HL-60/S4 treated with retinoic acid at 250 ng/mL for 4 days and 3 days (cell line): ENCODE measurements around the gene CPA5.

Experiments used
- in situ Hi-C: fragments of 300-500 bp; cut with MboI; formaldehyde crosslinking; loops from 2 replicates; pipeline ENCODE4 v1.7.0; 2022; ENCODE audit warnings: low sequenced_read_pairs

The CPA5 gene

DNA sequence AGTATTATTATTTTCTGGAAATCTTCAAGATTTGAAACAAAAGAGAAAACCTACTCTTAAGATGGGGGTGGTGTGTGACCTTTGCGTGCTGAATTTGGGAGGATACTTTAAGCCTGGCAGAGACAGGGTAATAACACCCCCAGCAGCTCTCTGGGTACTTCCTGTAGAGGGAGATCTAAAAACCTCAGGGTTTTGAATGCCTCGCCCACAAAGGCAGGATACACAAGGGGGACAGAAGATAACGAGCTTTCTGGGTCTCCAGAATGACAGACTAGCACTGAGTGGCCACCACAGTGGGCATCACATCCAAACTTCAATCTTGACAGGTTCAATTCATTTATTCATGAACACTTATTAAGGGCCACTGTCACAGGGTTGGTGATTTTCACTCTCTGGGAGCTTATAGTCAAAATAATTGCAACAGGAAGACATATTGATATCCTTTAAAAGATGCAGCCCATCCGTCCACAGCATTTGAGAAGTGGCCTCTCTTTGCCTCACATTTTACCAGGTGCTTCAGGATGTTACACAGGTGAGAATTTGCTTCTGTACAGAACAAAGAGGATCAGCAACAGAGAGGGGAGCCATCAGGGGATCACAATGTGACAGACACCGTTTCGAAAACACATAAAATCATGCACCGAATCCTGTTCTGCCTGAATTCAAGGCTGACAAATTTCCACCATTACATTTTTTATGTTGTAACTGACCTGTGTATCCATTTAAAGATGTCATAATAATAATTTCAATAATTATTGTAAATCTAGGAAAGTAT lies 50.0 kb downstream of the CPA5 start:
- in situ Hi-C loops, result no loop called here

DNA sequence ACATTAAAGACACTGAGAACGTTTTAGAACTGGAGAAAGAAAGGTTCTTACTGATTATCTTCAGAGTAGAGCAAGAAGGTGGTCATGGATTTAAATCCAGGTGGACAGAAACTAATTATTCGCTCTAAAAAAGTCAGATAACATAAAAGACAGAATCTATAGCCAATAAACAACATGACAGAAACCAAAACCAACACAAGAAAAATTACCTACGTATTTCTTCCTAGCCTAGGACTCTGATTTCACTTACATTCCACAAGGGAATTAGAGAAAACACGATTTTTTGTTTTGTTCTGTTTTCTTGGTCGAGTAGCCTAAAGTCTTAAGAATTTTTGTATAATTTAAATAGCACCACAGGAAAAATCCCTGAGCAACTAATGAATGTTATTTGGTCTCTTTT lies 50.8 kb downstream of the CPA5 start:
- in situ Hi-C loops, result no loop called here

DNA sequence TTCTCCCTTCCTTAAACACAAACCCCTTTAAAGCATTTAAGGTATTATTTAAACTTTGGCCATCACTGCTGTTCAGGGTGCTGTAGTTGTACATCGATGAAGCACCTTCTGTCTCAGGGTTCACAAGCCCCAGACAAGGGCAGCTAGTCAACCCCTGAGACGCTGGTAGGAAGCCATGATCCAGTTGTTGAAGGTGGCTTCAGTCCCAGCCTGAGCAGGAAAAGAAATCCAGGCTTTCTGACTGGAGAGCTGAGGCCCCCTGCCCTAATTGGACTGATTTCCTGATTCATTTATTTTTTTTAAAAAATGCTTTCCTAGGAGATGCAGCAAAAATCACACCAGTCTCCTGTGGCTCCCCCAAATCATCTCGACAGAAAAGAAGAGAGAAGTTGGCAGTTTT lies 51.5 kb downstream of the CPA5 start:
- in situ Hi-C loops, result no loop called here

DNA sequence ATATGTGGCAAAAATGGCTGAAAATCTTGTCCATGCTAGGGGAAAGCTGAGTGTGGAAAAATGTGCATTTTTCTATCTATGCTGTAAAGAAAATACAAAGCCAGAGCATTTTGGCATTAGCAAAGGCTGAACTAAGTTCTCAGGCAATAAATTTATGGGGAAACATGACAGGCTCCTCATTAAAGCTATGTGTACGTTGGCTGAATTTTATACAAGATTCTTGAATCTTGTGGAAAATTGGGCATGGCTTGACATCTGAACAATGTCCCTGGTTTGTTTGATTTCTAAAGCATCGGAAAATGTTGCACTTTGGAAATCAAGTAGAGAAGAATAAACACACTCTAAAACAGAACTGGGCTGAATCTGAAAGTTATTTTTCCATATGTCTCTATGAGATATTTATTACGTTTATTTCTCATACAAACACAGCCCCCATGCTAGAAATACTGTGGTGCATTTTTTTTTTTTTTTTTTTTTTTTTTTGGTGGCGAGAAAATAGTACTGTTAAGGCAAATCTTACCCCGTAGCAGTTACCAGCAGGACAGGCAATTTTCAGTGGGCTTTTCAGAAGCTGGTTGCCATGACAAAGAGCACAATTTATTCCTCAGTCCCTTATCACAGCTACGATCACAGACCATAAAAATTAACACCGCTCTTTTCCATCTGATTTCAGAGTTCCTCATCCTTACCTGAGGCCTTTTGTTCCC lies 52.6 kb downstream of the CPA5 start:
- in situ Hi-C loops, result no loop called here

DNA sequence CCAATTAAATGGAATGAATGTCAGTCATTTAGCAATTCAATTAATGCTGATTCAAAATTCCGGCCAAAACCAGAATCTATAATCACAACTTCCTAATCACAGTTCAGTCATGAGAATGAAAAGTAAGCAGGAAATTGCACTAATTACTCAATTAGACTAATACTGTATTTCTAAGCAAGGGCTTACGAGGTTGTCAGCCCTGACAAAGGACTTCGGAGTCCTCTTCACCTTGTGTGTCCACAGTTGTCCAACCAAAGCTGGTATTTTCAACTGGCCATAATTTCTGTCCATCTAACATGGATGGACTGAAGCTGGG lies 53.1 kb downstream of the CPA5 start:
- in situ Hi-C loops, result no loop called here

DNA sequence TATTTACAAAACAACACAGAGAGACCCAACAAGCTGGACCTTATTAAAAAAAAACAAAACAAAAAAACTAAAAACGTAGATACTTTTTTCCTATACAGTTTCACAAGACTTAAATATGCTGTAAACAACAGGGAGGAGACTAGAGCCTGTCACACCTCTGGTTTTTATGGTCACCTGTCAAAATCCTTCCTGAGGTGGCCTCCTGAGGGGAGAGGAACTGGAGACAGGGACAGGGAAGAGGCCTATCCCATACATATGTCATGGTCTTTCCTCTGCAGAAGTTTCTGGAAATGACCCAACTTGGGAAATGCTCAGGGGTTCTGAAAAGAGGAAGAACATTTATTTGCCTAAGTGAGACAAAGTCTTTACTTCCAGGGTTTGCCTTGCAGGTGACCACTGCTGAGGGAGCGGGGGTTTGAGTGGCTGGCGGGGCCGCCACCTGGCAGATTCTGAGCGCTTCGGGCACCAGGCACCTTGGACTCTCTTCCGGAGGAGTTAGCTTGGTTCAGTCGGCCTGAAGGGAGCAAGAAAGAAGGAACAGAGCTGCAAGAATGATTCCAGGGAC lies 54.0 kb downstream of the CPA5 start:
- in situ Hi-C loops, result no loop called here

DNA sequence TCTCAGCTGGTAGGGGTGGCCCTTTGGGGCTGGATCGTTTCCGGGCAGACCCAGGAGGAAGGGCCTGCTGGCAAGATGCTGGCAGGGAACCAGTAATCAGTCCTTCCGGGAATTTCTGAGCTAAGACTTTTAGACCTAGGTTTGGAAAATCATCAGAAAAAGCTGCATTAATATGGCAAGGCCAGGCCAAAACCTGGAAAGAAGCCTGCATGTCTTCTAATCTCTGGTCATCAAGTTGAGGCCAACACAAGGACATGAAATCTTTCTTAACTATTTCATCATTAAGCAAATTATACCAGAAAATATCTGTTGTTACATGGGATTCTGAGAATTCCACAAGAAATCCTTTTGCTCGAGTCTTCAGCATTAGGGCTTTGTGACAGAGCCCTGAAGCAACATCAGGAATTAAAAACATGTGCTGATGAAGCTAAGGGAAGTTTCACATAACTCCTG lies 55.5 kb downstream of the CPA5 start:
- in situ Hi-C loops, result no loop called here

DNA sequence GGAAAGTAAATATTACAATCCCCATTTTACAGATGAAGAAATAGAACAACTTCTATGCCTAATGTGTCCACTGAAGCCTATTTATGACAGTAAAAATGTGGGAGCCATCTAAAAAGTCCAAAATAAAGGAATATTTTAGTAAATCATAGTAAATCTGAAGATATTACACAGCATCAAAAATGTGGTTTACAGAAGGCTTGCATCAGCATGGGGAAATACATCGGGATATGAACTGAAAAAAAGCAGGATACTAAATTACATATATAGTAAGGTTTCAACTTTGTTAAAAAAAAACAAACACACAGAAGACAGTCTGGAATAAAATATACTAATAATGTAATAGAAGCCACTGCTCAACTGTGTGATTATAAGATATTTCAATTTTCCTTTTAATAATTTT lies 56.5 kb downstream of the CPA5 start:
- in situ Hi-C loops, result no loop called here

DNA sequence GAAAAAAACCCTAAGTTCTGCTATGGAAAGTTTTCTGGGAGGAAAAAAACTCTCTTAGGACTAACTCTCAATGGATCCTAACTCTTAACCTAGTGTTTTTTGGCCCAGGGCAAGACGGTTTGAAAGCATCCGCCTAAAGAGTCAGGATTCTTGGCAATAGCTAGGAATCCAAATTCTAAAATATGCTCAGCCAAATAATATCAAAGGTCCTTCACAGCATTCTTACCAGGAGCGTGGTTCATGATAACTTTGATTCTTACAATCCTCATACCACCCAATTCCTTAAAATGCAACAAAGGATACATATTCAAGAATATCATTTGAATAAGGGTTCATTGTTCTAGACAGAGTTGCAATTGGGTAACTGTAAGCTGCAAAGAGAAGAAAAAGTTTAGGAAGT lies 57.0 kb downstream of the CPA5 start:
- in situ Hi-C loops, result no loop called here

DNA sequence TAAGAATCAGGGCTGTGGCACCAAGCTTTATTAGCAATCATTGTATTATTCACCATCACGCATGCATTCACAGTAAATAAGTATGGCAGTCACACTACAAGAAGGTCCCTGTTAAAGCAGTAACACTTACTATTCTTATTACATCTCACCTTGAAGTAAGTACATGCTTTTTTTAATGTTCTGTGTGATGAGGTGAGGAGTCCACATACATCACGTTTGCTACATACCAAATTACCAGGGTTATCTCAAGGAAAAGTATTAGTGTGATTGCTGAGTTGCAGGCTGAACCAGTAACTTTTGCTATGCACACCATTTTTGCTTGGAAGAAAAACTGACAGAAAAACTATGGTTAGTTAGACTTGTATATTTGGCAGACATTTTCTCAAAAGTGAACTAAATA lies 60.4 kb downstream of the CPA5 start:
- in situ Hi-C loops, result no loop called here

DNA sequence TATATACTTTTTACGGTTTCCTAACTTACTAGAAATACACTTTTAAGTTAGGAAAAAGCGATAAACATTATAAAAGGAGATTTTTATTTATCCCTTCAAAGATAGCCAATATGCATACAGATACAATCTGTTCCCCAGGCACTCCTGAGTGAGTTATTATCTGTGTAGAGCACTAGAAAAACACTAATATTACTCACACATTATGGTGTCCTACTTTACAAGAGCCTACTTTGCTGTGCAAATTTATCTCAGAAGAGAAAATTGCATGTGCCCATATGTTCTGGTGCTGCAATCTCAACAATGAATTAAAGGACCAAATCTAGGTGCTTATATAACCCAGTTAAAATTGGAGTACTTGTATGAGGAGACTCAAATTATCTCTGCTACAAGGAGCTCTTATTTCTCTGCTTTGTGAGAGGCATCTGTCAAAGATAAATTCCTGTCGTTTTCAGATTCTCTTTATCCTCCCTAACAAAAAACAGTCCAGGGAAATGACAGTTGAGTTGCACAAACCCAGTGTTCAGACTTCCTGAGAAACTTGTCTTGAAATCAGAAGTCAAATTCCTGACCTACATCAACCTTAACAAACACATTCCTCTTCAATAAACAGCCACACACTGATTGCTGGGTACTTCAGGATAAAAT lies 64.6 kb downstream of the CPA5 start:
- in situ Hi-C loops, result no loop called here

DNA sequence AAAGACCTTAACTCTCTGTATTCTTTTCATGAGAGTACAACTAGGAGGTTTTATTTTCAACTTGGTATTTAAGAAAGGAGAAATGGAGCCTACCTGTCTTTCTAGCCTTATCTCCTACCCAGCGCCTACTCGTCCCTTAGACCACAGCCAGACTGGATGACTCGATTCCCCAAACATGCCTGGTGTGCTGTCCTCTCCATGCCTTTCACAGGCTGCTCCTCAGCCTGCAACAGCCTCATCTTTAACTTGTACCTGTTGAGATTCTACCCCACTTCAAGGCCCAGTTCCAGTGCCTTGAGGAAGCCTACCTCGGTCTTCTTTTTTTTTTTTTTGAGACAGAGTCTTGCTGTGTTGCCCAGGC lies 65.1 kb downstream of the CPA5 start:
- in situ Hi-C loops, result no loop called here

DNA sequence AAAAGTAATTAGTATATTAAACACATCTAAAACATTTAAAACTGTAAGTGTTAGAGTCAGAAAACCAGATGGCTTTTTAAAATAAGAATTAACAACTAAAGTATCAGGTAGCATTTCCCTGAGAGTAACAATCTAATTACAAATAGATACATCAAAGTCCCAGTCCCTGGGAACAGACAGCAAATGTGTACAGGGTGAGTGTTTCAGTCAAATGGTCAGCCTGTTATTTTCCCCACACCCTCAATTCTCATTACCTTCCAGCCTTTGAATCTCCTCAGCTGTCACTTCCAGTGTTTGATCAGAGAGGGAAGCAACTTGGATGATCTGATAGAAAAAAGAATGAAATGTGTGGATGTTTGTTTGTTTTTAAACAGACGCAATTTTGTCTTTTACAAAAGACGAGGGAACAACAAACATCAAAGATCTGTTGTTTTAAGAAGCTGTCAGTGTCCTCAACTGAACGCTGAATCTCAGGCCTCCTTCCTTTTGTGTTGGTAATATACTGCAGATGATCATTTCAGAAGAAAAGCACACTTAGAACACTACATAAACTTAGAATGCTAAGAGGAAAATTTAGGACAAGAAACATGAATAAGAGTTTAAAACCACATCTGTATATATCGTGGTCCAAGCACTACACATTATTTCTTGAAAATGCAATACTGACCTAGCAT lies 66.4 kb downstream of the CPA5 start:
- in situ Hi-C loops, result no loop called here

DNA sequence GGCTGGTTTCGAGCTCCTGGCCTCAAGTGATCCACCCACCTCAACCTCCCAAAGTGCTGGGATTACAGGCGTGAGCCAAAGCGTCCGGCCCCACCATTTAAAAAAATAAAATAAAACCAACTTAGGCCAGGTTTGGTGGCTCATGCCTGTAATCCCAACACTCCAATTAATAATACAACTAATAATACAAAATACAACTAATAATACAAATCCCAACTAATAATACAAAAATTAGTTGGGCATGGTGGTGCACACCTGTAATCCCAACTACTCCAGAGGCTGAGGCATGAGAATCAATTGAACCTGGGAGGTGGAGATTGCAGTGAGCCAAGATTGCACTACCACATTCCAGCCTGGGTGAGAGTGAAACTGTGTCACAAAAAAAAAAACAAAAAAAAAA lies 68.6 kb downstream of the CPA5 start:
- in situ Hi-C loops, result no loop called here

DNA sequence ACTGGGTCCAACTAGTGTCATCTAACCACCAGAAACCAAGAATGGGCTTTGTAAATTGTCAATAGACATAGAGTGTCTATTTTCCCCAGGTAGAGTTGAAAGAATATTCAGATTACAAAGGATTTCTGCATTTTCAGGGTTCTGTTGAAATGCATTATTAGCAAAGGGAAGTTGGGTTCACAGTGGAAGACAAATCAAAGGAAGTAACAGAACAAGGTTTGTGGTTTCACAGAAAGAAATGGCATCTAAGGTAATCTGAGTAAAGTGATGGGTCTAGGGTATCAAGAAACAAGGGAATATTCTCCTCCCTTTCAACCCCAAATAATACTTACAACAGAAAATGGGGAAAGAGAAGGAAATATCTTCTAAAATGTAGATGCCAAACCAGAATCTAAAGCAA lies 70.4 kb downstream of the CPA5 start:
- in situ Hi-C loops, result no loop called here

DNA sequence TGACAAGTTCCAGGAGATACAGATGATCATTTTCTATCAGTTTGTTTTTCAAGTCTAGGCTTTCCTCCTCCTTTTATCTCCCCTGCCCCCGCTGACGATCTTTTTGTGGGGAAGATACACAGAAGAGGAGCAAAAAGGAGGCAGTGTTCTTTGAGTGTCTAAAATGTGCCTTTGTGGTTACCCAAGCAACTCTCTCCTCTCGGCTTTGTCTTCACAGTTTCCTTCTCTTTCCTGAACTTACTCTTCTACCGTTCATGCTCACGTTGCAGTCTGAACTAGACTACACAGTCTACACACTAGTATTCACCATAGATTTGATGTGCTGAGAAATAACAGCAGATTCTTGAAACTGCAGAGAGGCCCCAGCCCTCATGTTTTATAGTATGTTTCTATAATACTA lies 72.6 kb downstream of the CPA5 start:
- in situ Hi-C loops, result no loop called here

DNA sequence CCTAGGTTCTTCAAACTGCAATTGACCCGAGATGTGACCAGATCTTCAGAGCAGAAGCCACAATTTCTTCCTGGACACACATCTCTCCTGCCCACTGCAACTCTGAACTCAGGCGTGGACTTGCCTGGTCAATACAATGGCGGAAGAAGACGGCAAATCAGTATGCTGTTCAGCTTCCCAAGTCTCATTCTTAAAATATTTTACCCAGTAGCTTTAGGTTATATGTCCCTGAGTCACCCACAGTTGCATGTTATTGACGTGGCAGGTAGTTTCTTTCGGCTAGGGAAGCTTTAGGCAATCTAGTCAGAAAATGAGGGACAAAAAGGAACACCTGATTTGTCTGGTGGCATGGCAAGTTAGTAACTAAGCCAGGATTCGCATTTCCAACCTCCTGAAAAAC lies 73.7 kb downstream of the CPA5 start:
- in situ Hi-C loops, result no loop called here
